Neural cell (in vitro differentiated cells): Measurements from ENCODE around the gene SRGAP3. TPM values are rescaled to one million over a fixed set of nuclear protein-coding genes. Genes with fewer than 3 reads are reported as not detected.

Experiments used
- H2AFZ ChIP-seq: fragments of 200-600, 300-800 bp; sonication (generic), shearing (Covaris generic); 2 replicates; pipeline ENCODE4 v1.6.0; 2014; ENCODE audit warnings: low read depth, mild to moderate bottlenecking, antibody characterized with exemption, low read length, moderate library complexity
- H3F3A ChIP-seq: fragments of 200-600 bp; shearing (Covaris generic); 2 replicates; pipeline ENCODE4 v1.6.1; 2016; ENCODE audit warnings: mild to moderate bottlenecking, moderate library complexity, mixed read lengths, antibody characterized with exemption, low read length; ENCODE audit not compliant: insufficient read depth, poor library complexity, severe bottlenecking
- H3K27ac ChIP-seq: fragments of 200-600, 300-800 bp; sonication (generic), shearing (Covaris generic); 2 replicates; pipeline ENCODE4 v1.5.1; 2014; ENCODE audit warnings: mild to moderate bottlenecking, low read length, moderate library complexity
- H3K27me3 ChIP-seq: fragments of 300-800, 200-600 bp; sonication (generic), shearing (Covaris generic); 2 replicates; pipeline ENCODE4 v1.6.0; 2014; ENCODE audit warnings: mild to moderate bottlenecking, low read depth, low read length, moderate library complexity; ENCODE audit not compliant: insufficient read depth
- H3K36me3 ChIP-seq: fragments of 300-800, 200-600 bp; sonication (generic), shearing (Covaris generic); 2 replicates; pipeline ENCODE4 v1.5.1; 2014; ENCODE audit warnings: mild to moderate bottlenecking, antibody characterized with exemption, low read length, moderate library complexity; ENCODE audit not compliant: insufficient read depth
- H3K4me2 ChIP-seq: fragments of 300-800, 200-600 bp; sonication (generic), shearing (Covaris generic); 2 replicates; pipeline ENCODE4 v1.6.0; 2014; ENCODE audit warnings: mild to moderate bottlenecking, low read length
- H3K4me3 ChIP-seq: fragments of 300-800, 200-600 bp; sonication (generic), shearing (Covaris generic); 2 replicates; pipeline ENCODE4 v1.5.1; 2014; ENCODE audit warnings: mild to moderate bottlenecking, low read length, moderate library complexity
- H3K79me2 ChIP-seq: fragments of 200-600 bp; shearing (Covaris generic); replicated peaks from 2 replicates; pipeline ENCODE4 v1.6.0; 2014; ENCODE audit warnings: mild to moderate bottlenecking, low read length, moderate library complexity; ENCODE audit not compliant: insufficient read depth
- H3K9ac ChIP-seq: fragments of 300-800, 200-600 bp; sonication (generic), shearing (Covaris generic); 2 replicates; pipeline ENCODE4 v1.6.1; 2016; ENCODE audit warnings: mild to moderate bottlenecking, low read length, mixed read lengths
- H3K9me2 ChIP-seq: fragments of 200-600 bp; shearing (Covaris generic); 2 replicates; pipeline ENCODE4 v1.6.1; 2016; ENCODE audit warnings: mild to moderate bottlenecking, low read length, mixed read lengths; ENCODE audit not compliant: insufficient read depth
- H3K9me3 ChIP-seq: fragments of 200-600, 300-800 bp; sonication (generic), shearing (Covaris generic); 2 replicates; pipeline ENCODE4 v1.6.1; 2016; ENCODE audit warnings: mild to moderate bottlenecking, mixed run types, low read length, moderate library complexity, mixed read lengths
- H4K20me1 ChIP-seq: fragments of 200-600 bp; shearing (Covaris generic); 2 replicates; pipeline ENCODE4 v1.6.1; 2016; ENCODE audit warnings: mild to moderate bottlenecking, mixed run types; ENCODE audit not compliant: insufficient read depth
- CTCF ChIP-seq: fragments of 450-650 bp; IDR thresholded peaks from 2 replicates; pipeline ENCODE4 v1.5.1; 2014; ENCODE audit warnings: antibody characterized with exemption, mild to moderate bottlenecking, moderate library complexity; ENCODE audit not compliant: poor library complexity, severe bottlenecking
- EP300 ChIP-seq: fragments of 450-650 bp; conservative IDR thresholded peaks from 2 replicates; pipeline ENCODE4 v1.6.1; 2014; ENCODE audit warnings: antibody characterized with exemption, mild to moderate bottlenecking, moderate library complexity; ENCODE audit not compliant: poor library complexity, severe bottlenecking
- EZH2 ChIP-seq: fragments of 200-600, 300-800 bp; shearing (Covaris generic), sonication (generic); IDR thresholded peaks from 2 replicates; pipeline ENCODE4 v1.6.1; 2014; ENCODE audit warnings: antibody characterized with exemption, low read length, borderline replicate concordance, mild to moderate bottlenecking; ENCODE audit not compliant: insufficient read depth, poor library complexity, severe bottlenecking
- MXI1 ChIP-seq: fragments of 450-650 bp; conservative IDR thresholded peaks from 2 replicates; pipeline ENCODE4 v1.6.1; 2014; ENCODE audit warnings: antibody characterized with exemption, mild to moderate bottlenecking; ENCODE audit not compliant: poor library complexity, severe bottlenecking
- POLR2AphosphoS5 ChIP-seq: IDR thresholded peaks from 2 replicates; pipeline ENCODE4 v1.6.1; 2012
- RAD21 ChIP-seq: fragments of 450-650 bp; conservative IDR thresholded peaks from 2 replicates; pipeline ENCODE4 v1.6.1; 2014; ENCODE audit warnings: antibody characterized with exemption, mild to moderate bottlenecking, moderate library complexity
- REST ChIP-seq: IDR thresholded peaks from 2 replicates; pipeline ENCODE4 v1.6.1; 2012; ENCODE audit warnings: borderline replicate concordance
- SMC3 ChIP-seq: fragments of 450-650 bp; conservative IDR thresholded peaks from 2 replicates; pipeline ENCODE4 v1.6.1; 2014; ENCODE audit warnings: antibody characterized with exemption, mild to moderate bottlenecking, moderate library complexity; ENCODE audit not compliant: poor library complexity
- TAF1 ChIP-seq: IDR thresholded peaks from 2 replicates; pipeline ENCODE4 v1.6.1; 2012; ENCODE audit warnings: low read depth
- polyA plus RNA-seq: library from polyadenylated mRNA; depleted of rRNA; stranded (reverse); fragments of >200 nt; gene quantifications from 2 replicates; pipeline ENCODE4 v1.2.3, GENCODE V29; 2014

SRGAP3 gene
- polyA plus RNA-seq, 1 donor from 2014 or later, result 31.5 TPM

GRCh38 chr3:9185046-9185445 lies 64.4 kb downstream of the SRGAP3 start:
- H3K4me3 ChIP-seq, result no peak overlapping the region
- no peaks in the 10 kb centered on the region for H3K36me3 ChIP-seq
- H3K9ac ChIP-seq, result no peak overlapping the region
- no peak overlapping the region for H3K27ac ChIP-seq
- no peak overlapping the region for H3K4me2 ChIP-seq
- no peak for TF ChIP-seq RAD21
- TF ChIP-seq REST, result no peak
- no peak for TF ChIP-seq SMC3
- TF ChIP-seq EZH2, result no peak
- no peak for TF ChIP-seq CTCF
- TF ChIP-seq POLR2AphosphoS5, result no peak
- TF ChIP-seq EP300, result no peak
- TF ChIP-seq MXI1, result no peak
- TF ChIP-seq TAF1, result no peak
- H4K20me1 ChIP-seq, result no peaks in the 10 kb centered on the region
- H3K9me3 ChIP-seq, result no peaks in the 10 kb centered on the region
- H3K79me2 ChIP-seq, result peaks cover 5% of the 10 kb centered on the region
- H3K9me2 ChIP-seq, result no peaks in the 10 kb centered on the region
- no peaks in the 10 kb centered on the region for H3F3A ChIP-seq
- no peaks in the 10 kb centered on the region for H3K27me3 ChIP-seq
- no peak overlapping the region for H2AFZ ChIP-seq

GRCh38 chr3:9184461-9184835 lies 65.0 kb downstream of the SRGAP3 start:
- Histone ChIP-seq H3F3A (no peaks in the 10 kb centered on the region), H3K9ac (no peak overlapping the region), H3K27me3 (no peaks in the 10 kb centered on the region), H3K4me2 (no peak overlapping the region), H3K27ac (peak overlapping the region; percentile 67), H3K9me3 (no peaks in the 10 kb centered on the region), H2AFZ (no peak overlapping the region), H3K79me2 (peaks cover 5% of the 10 kb centered on the region), H3K9me2 (no peaks in the 10 kb centered on the region), H4K20me1 (no peaks in the 10 kb centered on the region), H3K36me3 (no peaks in the 10 kb centered on the region), H3K4me3 (peak overlapping the region; percentile 48)
- TF ChIP-seq EZH2 (no peak), REST (no peak), POLR2AphosphoS5 (no peak), EP300 (no peak), SMC3 (no peak)
